IMR-90 (cell line): ENCODE data around the gene ZNF780A. TPM values are rescaled to one million over a fixed set of nuclear protein-coding genes. Genes with fewer than 3 reads are reported as not detected.

Experiments
- ATAC-seq: fragments of 200-7000 bp; cut with Tn5 transposase; 2 replicates; pipeline ENCODE4 v1.9.1; 2020; ENCODE audit warnings: low read depth, mild to moderate bottlenecking, moderate library complexity
- BruUV-seq: library from RNA; stranded (reverse); fragments of 400-500 nt; replicated peaks from 2 replicates; lab custom pipeline; 2021; lab: Mats Ljungman, UMichigan
- CTCF ChIA-PET: fragments of 300-600 bp; formaldehyde crosslinking; extraction: SDS; loops from one replicate; lab custom pipeline; 2021; ENCODE audit warnings: antibody characterized with exemption; lab: Yijun Ruan, JAX
- POLR2A ChIA-PET: fragments of 300-600 bp; sonication (Branson Sonifier 250); formaldehyde crosslinking; loops from one replicate; lab custom pipeline; 2022; ENCODE audit warnings: antibody characterized with exemption; ENCODE audit not compliant: unreplicated experiment; lab: Charles Lee
- DNase-seq: peaks from one replicate; pipeline ENCODE4 v3.0.0; 2013
- H2AFZ ChIP-seq: replicated peaks from 2 replicates; pipeline ENCODE3; 2013; ENCODE audit warnings: low read length, mild to moderate bottlenecking; ENCODE audit not compliant: poor library complexity
- H2AK5ac ChIP-seq: 2 replicates; pipeline ENCODE4 v1.6.1; 2013; ENCODE audit warnings: low read depth, low read length, inconsistent platforms
- H2AK9ac ChIP-seq: replicated peaks from 2 replicates; pipeline ENCODE3; 2013; ENCODE audit warnings: mild to moderate bottlenecking, low read depth, low read length, moderate library complexity; ENCODE audit not compliant: poor library complexity
- H2BK120ac ChIP-seq: 2 replicates; pipeline ENCODE4 v1.6.1; 2013; ENCODE audit warnings: low read depth, low read length, inconsistent platforms
- H2BK15ac ChIP-seq: 3 replicates; pipeline ENCODE4 v1.6.1; 2013; ENCODE audit warnings: low read depth, low read length, inconsistent platforms
- H2BK20ac ChIP-seq: 2 replicates; pipeline ENCODE4 v1.6.1; 2013; ENCODE audit warnings: low read depth, mild to moderate bottlenecking, inconsistent platforms, low read length, moderate library complexity
- H2BK5ac ChIP-seq: 2 replicates; pipeline ENCODE4 v1.6.1; 2013; ENCODE audit warnings: mild to moderate bottlenecking, low read depth, low read length, inconsistent platforms; ENCODE audit not compliant: poor library complexity, severe bottlenecking
- H3K14ac ChIP-seq: replicated peaks from 2 replicates; pipeline ENCODE4 v1.6.1; 2013; ENCODE audit warnings: low read depth, low read length, inconsistent platforms
- H3K18ac ChIP-seq: 2 replicates; pipeline ENCODE4 v1.6.1; 2013; ENCODE audit warnings: low read depth, low read length, control low read depth
- H3K23ac ChIP-seq: 2 replicates; pipeline ENCODE4 v1.6.1; 2013; ENCODE audit warnings: low read depth, low read length, inconsistent platforms
- H3K27ac ChIP-seq: 2 replicates; pipeline ENCODE4 v1.5.1; 2013; ENCODE audit warnings: mild to moderate bottlenecking, control low read depth, low read length; ENCODE audit not compliant: insufficient read depth
- H3K27me3 ChIP-seq: 2 replicates; pipeline ENCODE4 v1.6.1; 2013; ENCODE audit warnings: low read length; ENCODE audit not compliant: control insufficient read depth, insufficient read depth
- H3K36me3 ChIP-seq: 2 replicates; pipeline ENCODE4 v1.6.1; 2013; ENCODE audit warnings: low read length, mixed read lengths; ENCODE audit not compliant: control insufficient read depth, insufficient read depth
- H3K4ac ChIP-seq: 2 replicates; pipeline ENCODE4 v1.6.1; 2013; ENCODE audit warnings: low read depth, low read length, inconsistent platforms
- H3K4me1 ChIP-seq: 2 replicates; pipeline ENCODE4 v1.6.1; 2013; ENCODE audit warnings: low read length, mixed read lengths; ENCODE audit not compliant: control insufficient read depth, insufficient read depth
- H3K4me2 ChIP-seq: 2 replicates; pipeline ENCODE4 v1.6.1; 2013; ENCODE audit warnings: low read depth, mild to moderate bottlenecking, control low read depth, low read length, moderate library complexity
- H3K4me3 ChIP-seq: 2 replicates; pipeline ENCODE4 v1.5.1; 2013; ENCODE audit warnings: low read depth, mild to moderate bottlenecking, control low read depth, low read length, moderate library complexity; ENCODE audit not compliant: insufficient read depth
- H3K56ac ChIP-seq: 2 replicates; pipeline ENCODE4 v1.6.1; 2013; ENCODE audit warnings: low read length, inconsistent platforms; ENCODE audit not compliant: insufficient read depth; ENCODE audit errors: extremely low read depth
- H3K79me1 ChIP-seq, 2 experiments: 2 replicates each; pipeline ENCODE4 v1.6.1; 2013; ENCODE audit warnings: low read length in 2 of 2, inconsistent platforms in 1 of 2, low read depth in 1 of 2
- H3K9ac ChIP-seq: 2 replicates; pipeline ENCODE4 v1.6.1; 2013; ENCODE audit warnings: low read depth, low read length, control low read depth
- H3K9me1 ChIP-seq: 2 replicates; pipeline ENCODE4 v1.6.1; 2013; ENCODE audit warnings: low read length, inconsistent platforms; ENCODE audit not compliant: insufficient read depth
- H3K9me3 ChIP-seq: 2 replicates; pipeline ENCODE4 v1.6.1; 2013; ENCODE audit warnings: low read length; ENCODE audit not compliant: control insufficient read depth, insufficient read depth
- H4K20me1 ChIP-seq: 2 replicates; pipeline ENCODE4 v1.6.1; 2013; ENCODE audit warnings: low read length, inconsistent platforms; ENCODE audit not compliant: insufficient read depth
- H4K5ac ChIP-seq: 2 replicates; pipeline ENCODE4 v1.6.1; 2013; ENCODE audit warnings: mild to moderate bottlenecking, low read depth, low read length, control low read depth
- H4K8ac ChIP-seq, 2 experiments: 2 replicates each; pipeline ENCODE4 v1.6.1; 2013; ENCODE audit warnings: low read depth in 2 of 2, low read length in 2 of 2, control low read depth in 1 of 2, inconsistent platforms in 1 of 2
- H4K91ac ChIP-seq: 2 replicates; pipeline ENCODE4 v1.6.1; 2013; ENCODE audit warnings: low read depth, low read length, inconsistent platforms; ENCODE audit not compliant: insufficient read depth
- CEBPB ChIP-seq: IDR thresholded peaks from 2 replicates; pipeline ENCODE4 v1.6.1; 2012; ENCODE audit warnings: low read depth, low read length, improper control_type of control experiment
- MXI1 ChIP-seq: IDR thresholded peaks from 2 replicates; pipeline ENCODE4 v1.6.1; 2012; ENCODE audit warnings: low read depth, mild to moderate bottlenecking, low read length, moderate library complexity, borderline replicate concordance
- NFE2L2 ChIP-seq: fragments of 150-350 bp; IDR thresholded peaks from 2 replicates; pipeline ENCODE4 v1.6.1; 2016; ENCODE audit warnings: low read depth, mild to moderate bottlenecking, low read length
- RCOR1 ChIP-seq: IDR thresholded peaks from 2 replicates; pipeline ENCODE4 v1.6.1; 2012; ENCODE audit warnings: mild to moderate bottlenecking, low read length, improper control_type of control experiment; ENCODE audit not compliant: insufficient replicate concordance
- WGBS, 2 experiments: methylation state at CpG; one replicate each; pipeline versions ENCODE4 v1.1.5 to v1.1.7; 2013; ENCODE audit warnings: missing lambda C conversion rate in 2 of 2; ENCODE audit not compliant: insufficient read length in 1 of 2; ENCODE audit errors: extremely low coverage in 2 of 2; 5-methylcytosine and 5-hydroxymethylcytosine counted together
- dilution Hi-C: fragments of 300-500 bp; cut with HindIII; formaldehyde crosslinking; loops from one replicate; pipeline ENCODE4 v1.14.3; 2018; ENCODE audit warnings: low sequenced_read_pairs; ENCODE audit not compliant: unreplicated experiment
- in situ Hi-C: fragments of 300-500 bp; cut with MboI; formaldehyde crosslinking; loops from 3 replicates; pipeline ENCODE4 v1.14.3; 2019; ENCODE audit warnings: low sequenced_read_pairs, inconsistent platforms, mixed read lengths
- intact Hi-C: fragments of 100-400 bp; cut with micrococcal nuclease; formaldehyde crosslinking; loops from 2 replicates; pipeline ENCODE4 v1.10.0; 2022
- polyA plus RNA-seq, 3 experiments: library from polyadenylated mRNA; depleted of rRNA; stranded (reverse); fragments of >200 nt; gene quantifications; 2 replicates each; pipeline ENCODE4 v1.2.3, GENCODE V29; 2012; ENCODE audit warnings: low replicate concordance in 1 of 3
- total RNA-seq: library from RNA; depleted of rRNA; stranded (reverse); fragments of >200 nt; gene quantifications from 2 replicates; pipeline ENCODE4 v1.2.3, GENCODE V29; 2012

ZNF780A gene
- total and polyA plus RNA-seq, 2 of the 4 experiments (the other 2 are of a cell fraction), result 6.2 to 17.0 TPM

GRCh38 chr19:40025938-40026596 is 64.7 kb downstream of the ZNF780A start:
- no peak overlapping the region for H4K5ac ChIP-seq
- no peak overlapping the region for H2BK15ac ChIP-seq
- no peak overlapping the region for H3K4me2 ChIP-seq
- TF ChIP-seq MXI1, result no peak
- no peak for TF ChIP-seq CEBPB
- TF ChIP-seq RCOR1, result no peak
- TF ChIP-seq NFE2L2, result no peak
- in situ Hi-C loops (no loop called here), intact Hi-C loops (no loop called here), dilution Hi-C loops (no loop called here)
- POLR2A ChIA-PET, result no interaction called here
- H3K4me3 ChIP-seq, result no peak overlapping the region
- no peaks in the 10 kb centered on the region; the same call in 1 of the 2 replicates for H3K36me3 ChIP-seq
- no peak overlapping the region for H2BK20ac ChIP-seq
- no peak overlapping the region for H2BK120ac ChIP-seq
- no peak overlapping the region for H2AK9ac ChIP-seq
- H3K9me3 ChIP-seq, result peaks cover 53% of the 10 kb centered on the region
- H3K27me3 ChIP-seq, result no peaks in the 10 kb centered on the region
- no CpG with 5 or more reads among the region's 4 CpGs for WGBS, 2 experiments
- no peak overlapping the region for H2AK5ac ChIP-seq
- ATAC-seq (no peak), DNase-seq (no peak)
- H3K23ac ChIP-seq, result no peak overlapping the region
- H4K8ac ChIP-seq, result no peak overlapping the region
- H3K56ac ChIP-seq, result no peak overlapping the region
- CTCF ChIA-PET, result no interaction called here
- no peak overlapping the region for H3K9ac ChIP-seq
- no peak overlapping the region for H3K4ac ChIP-seq
- no peak overlapping the region for H3K18ac ChIP-seq
- no peak overlapping the region for H3K14ac ChIP-seq
- H3K4me1 ChIP-seq, result no peaks in the 10 kb centered on the region
- no peak overlapping the region for H3K27ac ChIP-seq
- no peaks in the 10 kb centered on the region for H3K79me1 ChIP-seq
- no TSS peak for BruUV-seq
- no peaks in the 10 kb centered on the region for H3K9me1 ChIP-seq
- H2BK5ac ChIP-seq, result no peak overlapping the region
- H4K20me1 ChIP-seq, result no peaks in the 10 kb centered on the region
- no peak overlapping the region for H2AFZ ChIP-seq
- H4K91ac ChIP-seq, result no peak overlapping the region
